ENCODE data around the gene CD53.
A peak's percentile ranks its signal among the peaks of the same experiment; 100 is the strongest.
"Not testable (repeated sequence)": the region's sequence is repeated elsewhere in the genome, so short reads cannot be mapped to it uniquely, and the experiment has no call there.

Gene CD53, protein sequence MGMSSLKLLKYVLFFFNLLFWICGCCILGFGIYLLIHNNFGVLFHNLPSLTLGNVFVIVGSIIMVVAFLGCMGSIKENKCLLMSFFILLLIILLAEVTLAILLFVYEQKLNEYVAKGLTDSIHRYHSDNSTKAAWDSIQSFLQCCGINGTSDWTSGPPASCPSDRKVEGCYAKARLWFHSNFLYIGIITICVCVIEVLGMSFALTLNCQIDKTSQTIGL

GRCh38 chr1:110872745-110873720 is at the start of gene CD53:
TSS of gene CD53 (plus strand) at chr1:110873148. CDS start at chr1:110891409, 18,261 bp downstream.
- peak; percentile 86 for DNase-seq

DNA sequence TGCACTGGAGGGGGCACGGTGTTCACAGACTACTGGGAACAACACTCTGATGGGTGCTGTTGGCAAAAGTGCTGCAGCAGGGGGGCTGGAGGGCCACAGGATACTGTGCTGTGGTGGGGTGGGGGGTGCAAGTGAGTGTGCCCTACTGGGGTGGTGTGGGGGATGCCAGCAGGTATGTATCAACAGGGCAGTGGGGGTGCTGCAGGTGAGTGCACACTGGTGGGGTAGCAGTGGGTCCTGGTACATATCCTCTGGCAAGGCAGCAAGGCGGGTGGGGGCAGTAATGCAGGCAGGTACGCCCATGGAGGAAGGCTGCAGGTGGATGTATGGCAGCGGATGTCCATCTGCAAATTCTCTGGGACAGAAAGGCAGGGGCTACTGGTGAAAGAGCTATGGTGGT is 48.8 kb upstream of the CD53 start:
- DNase-seq, result no peak

GRCh38 chr1:110829955-110830553 is 42.9 kb upstream of the CD53 start:
- DNase-seq, result peak; percentile 77

DNA sequence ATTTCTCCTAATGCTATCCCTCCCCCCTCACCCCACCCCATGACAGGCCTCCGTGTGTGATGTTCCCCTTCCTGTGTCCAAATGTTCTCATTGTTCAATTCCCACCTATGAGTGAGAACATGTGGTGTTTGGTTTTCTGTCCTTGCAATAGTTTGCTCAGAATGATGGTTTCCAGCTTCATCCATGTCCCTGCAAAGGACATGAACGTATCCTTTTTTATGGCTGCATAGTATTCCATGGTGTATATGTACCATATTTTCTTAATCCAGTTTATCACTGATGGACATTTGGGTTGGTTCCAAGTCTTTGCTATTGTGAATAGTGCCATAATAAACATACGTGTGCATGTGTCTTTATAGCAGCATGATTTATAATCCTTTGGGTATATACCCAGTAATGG is 39.2 kb upstream of the CD53 start:
- not testable (repeated sequence) for DNase-seq

- no peak for DNase-seq
Observed at GRCh38 chr1:110846861-110847260, 26.1 kb upstream of the CD53 start.

GRCh38 chr1:110850145-110850544 is 22.8 kb upstream of the CD53 start:
- no peak for DNase-seq

DNA sequence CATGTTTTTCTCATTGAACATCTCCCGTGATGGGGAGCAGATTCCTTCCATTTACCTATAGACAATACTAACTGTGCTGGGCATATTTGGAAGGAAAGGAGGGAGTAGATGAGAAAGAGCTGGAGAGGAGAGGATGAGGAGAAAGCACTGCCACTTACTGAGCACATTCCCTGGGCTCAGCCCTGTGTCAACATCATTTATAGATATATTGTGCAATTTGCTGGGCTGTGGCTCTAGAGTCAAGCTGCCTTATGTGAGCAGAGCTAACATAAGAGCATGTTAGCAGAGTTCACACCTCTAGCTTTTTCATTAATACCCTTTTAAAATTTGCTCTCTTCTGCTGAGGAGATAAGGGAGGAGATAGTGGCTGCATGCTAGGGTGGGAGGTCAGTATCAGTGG is 22.3 kb upstream of the CD53 start:
- DNase-seq, result peak; percentile 16

DNA sequence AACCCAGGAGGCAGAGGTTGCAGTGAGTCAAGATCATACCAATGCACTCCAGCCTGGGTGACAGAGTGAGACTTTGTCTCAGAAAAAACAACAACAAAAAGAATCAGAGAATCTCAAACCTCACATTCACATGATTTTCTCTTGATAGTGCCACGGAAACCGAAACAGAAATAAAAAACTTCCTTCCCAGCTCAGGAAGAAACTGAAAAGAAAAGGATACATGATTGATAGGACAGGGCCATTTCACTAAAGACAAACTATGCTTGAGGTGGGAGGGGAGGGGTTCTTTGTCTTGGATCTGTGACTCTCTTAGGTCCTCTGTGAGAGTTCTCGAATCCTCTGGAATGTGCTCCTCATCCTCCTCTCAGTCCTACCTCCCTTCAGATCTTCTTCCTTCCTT is 19.8 kb upstream of the CD53 start:
- no peak for DNase-seq

DNA sequence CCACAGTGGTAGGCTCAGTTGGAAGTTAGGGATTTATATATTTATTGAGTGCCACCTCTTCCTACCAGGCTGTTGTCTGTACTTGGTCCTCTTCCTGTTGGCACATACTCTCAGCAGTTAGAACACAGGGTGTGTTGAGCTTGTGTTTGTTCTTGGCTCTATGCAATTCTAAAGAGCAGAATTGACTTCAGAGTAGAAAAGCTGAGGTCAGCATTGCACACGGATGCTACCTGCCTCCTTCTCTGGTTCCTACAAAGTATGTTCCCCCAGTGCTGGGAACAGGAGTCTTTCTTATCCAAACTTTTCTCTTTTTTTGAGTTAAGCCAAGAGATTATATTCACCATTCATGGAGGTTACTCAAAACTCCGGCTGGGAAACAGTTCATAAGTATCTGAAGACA is 16.5 kb upstream of the CD53 start:
- DNase-seq, result no peak

DNA sequence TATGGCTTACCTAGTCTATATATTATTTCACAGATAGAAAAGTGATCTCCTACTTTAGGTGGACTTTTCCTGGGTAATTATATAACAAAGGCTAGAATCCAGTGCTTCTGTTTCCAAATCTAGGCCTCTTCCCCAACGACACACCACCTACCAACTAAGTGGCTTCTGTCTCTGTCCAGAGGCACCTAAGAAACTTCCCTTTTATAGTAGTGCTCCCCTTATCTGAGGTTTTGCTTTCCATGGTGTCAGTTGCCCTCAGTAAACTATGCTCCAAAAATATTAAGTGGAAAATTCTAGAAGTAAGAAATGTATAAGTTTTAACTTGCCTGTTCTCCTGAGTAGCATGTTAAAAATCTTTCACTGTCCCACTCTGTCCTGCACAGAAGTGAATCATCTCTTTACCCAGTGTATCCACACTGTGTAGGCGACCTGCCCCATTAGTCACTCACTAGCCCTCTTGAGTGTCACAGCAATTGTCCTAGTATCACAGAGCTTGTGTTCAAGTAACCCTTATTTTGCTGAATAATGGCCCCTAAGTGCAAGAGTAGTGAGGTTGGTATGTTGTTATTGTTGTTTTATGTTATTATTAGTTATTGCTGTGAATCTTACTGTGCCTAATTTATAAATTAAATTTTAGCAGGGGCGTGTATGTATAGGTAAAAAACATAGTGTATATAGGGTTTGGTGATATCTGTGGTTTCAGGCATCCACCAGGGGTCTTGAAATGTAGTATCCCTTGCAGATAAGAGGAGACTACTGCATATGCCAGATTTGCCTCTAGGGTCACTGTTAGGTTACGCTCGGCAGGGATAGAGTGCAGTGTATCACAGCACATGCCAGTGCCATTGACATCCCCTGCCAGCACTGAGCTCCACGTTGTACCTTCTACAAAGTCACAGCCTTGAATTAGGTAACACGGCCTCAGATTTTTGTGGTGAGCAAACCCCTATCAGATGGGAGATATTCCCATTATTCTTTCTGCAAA is 14.7 kb upstream of the CD53 start:
- DNase-seq, result peak; percentile 25

- DNase-seq, result no peak
Observed at GRCh38 chr1:110859062-110859461, 13.9 kb upstream of the CD53 start.

DNA sequence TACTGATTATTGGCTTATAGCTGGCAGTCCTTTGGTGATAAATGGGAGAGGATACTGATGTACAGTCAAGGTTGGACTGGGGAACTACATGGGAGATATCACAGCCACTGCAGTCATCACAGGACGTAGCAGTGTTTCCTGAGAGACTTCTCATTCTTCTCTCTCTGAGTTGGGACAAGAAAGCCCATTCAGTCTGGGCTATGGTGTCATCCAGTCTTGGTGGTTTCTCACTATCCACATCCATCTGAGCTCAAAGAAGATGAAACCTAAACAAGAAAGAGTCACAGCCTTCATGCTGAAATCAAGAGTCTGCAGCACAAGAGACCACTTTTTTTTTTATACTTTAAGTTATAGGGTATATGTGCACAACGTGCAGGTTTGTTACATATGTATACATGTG is 12.8 kb upstream of the CD53 start:
- DNase-seq, result no peak

DNA sequence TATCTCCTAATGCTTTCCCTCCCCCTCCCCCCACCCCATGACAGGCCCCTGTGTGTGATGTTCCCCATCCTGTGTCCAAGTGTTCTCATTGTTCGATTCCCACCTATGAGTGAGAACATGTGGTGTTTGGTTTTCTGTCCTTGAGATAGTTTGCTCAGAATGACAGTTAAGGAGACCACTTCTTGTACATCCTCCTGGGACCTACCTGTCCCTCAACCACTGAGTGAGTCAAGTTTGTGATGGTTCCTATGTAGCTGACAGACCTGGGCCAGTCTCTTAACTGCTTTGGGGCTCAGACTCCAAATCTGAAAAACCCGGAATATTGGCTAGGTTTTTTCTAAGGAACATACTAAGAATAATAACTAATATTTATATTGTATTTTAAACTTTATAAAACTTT is 12.3 kb upstream of the CD53 start:
- DNase-seq, result not testable (repeated sequence)

GRCh38 chr1:110861942-110862341 is 11.0 kb upstream of the CD53 start:
- not testable (repeated sequence) for DNase-seq

DNA sequence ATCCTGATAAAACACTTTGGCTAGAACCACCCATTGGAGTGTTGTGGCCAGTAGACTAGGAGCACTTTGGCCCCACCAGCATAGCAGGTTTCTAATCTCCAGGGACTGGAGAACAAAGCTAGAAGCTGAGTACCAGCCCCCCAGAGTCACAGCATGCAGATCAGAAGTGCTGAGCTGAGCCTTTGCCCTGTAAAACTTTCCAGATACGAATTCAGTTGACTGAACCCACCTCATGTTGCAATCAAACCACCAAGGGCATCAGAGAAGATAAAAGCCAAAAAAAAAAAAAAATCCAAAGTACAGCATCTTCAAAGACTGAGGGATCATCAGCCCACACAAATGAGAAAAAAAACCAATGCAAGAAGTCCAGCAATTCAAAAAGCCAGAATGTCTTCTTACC is 8.7 kb upstream of the CD53 start:
- DNase-seq, result peak; percentile 48

DNA sequence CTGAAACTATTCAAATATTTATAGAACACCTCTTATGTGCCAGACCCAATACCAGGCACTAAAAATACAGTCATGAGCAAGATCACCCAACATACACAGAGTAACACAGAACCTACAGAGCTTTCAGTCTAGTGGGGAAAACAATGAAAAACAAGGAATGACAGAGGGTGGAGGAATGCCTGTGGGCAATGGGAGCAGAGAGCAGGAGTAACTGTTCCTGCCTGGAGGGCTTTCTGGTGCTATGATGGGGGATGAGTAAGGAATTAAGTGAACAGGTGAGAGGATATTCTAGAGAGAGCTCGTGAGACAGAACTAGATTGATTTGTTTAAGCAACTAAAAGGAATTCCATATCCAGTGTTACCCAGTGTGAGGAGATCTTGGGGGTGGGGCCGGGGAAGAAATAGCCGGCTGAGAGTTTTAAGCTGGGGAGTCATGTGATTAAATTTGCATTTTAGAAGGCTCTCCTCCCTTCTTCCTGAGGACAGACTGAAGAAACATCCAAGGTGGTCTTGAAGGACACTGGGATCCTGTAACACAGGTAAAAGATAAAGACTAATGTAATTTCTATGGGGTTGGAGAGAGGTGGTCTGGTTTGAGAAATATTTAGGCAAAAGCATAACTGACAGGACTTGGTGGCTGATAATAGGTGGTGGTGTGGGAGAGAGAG is 2.1 kb upstream of the CD53 start:
- no peak for DNase-seq

DNA sequence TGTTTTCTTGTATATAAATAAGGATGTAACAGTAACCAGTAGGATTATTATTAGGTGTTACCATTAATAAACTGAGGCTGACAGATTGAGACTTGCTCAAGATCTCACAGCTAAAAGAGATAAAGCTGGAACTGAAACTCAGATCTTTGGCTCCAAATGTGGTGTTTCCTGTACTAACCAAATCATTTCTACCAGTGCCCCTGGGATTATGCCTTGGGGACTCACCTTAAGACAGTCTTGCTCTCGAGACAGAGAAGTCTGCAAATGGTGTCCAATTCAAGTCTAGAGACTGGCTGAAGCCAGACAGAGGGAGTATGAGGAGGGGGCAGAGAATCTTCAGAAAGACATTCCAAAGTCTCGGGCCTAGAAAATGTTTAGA is 593 bp upstream of the CD53 start:
- DNase-seq, result no peak

DNA sequence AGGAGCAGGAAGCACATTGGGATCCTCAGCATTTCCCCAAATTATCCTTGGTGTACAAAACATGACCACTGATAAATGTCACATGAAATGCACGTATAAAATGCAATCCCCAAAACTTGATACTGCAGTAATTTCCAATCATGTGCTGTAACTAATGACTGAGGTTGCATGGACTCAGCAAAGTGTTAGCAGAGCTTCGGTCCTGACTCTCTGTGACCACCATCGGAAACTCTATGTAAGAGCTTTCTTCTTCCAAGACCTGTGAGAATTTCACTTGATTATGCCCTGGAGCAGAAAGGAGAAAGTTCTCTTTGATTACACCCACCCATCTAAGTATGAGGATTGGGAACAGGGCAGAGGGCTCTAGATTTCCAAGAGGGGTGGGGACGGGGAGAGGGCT is 908 bp downstream of the CD53 start:
- DNase-seq, result peak; percentile 35

DNA sequence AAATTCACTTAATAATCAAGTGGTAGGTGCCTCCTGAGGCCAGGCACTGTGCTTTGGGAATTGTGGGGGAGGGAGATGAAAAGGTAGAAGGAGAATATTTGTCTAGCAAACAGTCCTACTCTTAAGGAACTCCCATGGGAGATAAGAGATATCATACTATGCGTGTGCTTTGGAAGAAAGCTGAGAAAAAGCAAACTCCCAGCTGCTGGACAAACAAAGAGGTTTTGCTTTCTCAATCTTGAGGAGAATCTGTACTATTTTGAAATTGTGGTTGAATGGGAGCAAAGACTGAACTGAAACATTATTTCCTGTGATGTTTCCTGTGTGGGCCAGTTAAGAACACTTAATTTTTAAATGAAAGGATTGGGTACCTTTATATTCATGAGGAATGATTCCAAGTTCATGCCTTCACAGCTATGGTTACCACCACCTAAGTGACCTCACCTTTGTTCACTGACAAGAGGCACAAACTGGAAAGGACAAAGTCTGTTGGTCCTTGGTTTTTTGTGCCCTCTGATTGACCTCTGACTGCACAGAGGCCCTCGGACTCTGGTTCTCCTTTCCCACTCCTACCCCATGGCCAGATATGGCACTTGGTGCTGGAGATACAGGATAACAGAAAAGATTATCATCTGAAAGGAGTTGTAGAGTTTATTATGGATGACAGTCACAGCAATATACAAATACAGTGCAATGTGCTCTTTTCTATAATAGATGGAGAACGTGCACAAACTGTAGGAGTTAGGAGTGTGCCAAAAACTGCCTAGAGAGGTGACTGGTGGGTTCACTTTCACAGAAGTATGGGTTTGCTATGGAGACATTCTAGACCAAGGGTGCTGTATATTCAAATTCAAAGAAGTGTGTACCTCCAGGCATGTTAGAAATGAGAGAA is 1.6 kb downstream of the CD53 start:
- DNase-seq, result peak; percentile 64

DNA sequence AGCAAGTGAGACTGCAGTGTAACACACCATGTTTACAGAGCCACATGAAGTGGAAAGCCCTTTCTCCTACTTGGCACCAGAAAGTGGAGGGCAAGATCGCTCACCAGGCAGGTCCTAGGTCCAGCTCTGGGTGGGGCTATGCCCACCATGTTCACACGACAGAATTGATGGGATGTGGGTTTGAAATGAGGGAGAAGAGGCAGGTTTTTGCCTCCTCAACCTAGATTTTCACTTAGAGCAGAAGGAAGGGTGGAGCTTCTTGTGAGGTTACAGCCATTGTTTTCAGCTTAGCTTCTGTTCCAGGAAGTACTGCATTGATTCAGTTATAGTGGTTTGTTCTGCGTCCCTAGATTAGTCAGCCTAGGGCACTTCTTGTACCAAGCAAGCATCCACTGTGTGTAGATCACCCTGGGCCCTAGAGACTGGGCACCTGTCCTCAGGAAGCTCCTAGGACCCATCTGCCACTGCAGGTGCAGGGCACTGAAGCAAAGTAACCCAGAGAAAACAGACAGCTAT is 2.3 kb downstream of the CD53 start:
- DNase-seq, result peak; percentile 83
